Transverse colon (tissue), 4 donors: Measurements from ENCODE around the gene KLHL9.

Source experiments
- CTCF ChIP-seq, 5 experiments: fragments of 200-600 bp in 3 of 5; fragments of 450-650 bp in 2 of 5; sonication (generic) in 3 of 5; IDR thresholded peaks; 1 replicate in 2 of 5; 2 replicates in 3 of 5; pipeline ENCODE4 v1.5.1; 2016 to 2017; ENCODE audit warnings: antibody characterized with exemption in 5 of 5, inconsistent platforms in 3 of 5, mild to moderate bottlenecking in 2 of 5, moderate library complexity in 1 of 5
- POLR2A ChIP-seq: fragments of 450-650 bp; IDR thresholded peaks from one replicate; pipeline ENCODE4 v1.6.1; 2016; ENCODE audit warnings: antibody characterized with exemption, mild to moderate bottlenecking, moderate library complexity
- POLR2AphosphoS5 ChIP-seq, 3 donors: sonication (generic); formaldehyde crosslinking; IDR thresholded peaks; one replicate each; pipeline ENCODE4 v1.6.1; 2016; ENCODE audit warnings: antibody characterized with exemption in 3 of 3

- TF ChIP-seq CTCF (IDR thresholded peaks at IDR 0.05): no peak
- no peak for TF ChIP-seq POLR2AphosphoS5 (IDR thresholded peaks at IDR 0.05)
- TF ChIP-seq POLR2A: no peak
These were observed 14.7 kb downstream of the KLHL9 start for GRCh38 chr9:21320465-21320864.
